NCI-H146 (cell line): Measurements from ENCODE around the gene ABCA1.
"Not testable (repeated sequence)": the region's sequence is repeated elsewhere in the genome, so short reads cannot be mapped to it uniquely, and the experiment has no call there.

Source experiments
- DNase-seq: peaks from one replicate; lab custom pipeline; 2025; lab: John Stamatoyannopoulos, UW

ABCA1 gene

DNA sequence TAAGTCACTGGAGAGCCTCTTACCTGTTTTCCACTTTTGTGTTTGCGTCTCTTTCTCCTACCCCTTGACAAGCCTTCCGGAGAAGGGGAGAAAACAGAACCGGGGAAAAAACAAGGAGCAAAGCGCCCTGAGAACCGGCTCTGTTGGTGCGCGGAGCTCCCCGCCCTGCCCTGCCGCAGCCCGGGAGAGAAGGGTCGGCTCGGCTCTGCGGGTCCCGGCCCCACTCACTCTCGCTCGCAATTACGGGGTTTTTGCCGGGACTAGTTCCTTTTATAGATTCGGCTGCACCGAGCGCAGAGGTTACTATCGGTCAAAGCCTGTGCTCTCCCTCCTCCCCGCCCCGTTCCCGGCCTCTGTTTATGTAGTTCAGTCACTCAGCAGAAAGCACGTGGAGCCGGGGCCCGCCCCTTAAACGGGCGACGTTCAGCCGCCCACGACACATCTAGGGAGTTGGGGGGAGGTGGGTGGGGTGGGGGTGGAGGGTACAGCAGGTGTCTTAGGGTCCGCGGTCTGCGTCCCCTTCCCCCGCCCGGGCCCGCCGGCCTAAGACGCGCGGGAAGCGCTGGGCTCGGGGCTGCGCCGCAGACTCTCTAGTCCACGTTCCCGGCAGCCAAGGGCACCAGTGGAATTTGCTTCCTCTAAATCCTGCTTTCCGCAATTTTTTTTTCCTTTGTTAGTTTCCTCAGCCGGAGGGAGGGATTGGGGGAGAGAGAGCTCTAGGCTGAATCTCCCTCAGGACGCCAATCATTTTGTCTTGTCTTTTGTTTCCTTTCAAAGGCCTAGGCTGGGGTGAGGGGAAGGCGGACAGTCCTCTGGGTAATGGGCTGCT lies at the start of gene ABCA1:
TSS of gene ABCA1 (minus strand) at position 244 of the 829 bp plus-strand sequence. CDS start 24,476 bp downstream, outside the sequence.
- no peak for DNase-seq

DNA sequence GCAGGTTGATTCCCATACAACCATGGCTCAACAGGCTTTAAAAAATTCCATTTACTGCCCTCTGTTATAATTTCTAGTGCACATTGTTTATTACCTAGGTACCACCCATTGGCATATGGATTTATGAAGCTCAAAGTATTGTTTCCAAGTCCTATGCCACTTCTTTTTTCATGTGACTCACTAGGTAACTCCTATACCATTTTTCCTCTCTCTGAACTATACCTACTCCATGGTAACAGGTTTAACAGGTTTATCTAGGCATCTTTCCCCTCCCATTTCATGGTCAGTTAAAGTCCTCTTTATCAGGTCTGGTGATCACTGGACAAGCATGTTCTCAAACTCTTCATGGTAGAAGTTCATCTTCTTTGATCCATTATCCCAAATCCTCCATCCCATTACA lies 49.6 kb upstream of the ABCA1 start:
- DNase-seq: no peak

DNA sequence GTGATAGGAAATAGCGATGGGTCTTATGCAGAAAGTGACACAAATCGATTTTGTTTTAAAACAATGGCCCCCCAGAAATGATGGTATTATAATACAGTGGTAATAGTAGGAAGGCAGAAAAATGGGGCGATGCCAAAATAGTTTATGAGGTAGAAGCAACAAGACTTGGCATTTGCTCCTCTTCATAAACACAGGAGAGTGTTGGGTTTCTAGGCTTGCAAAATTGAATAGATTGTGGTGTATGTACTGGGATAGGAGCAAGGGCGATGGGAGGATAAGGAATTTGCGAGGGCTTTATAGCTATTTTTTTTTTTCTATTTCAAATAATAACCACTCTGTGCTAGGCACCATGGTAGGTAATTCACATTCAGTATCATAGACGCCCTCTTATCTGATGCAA lies 49.2 kb upstream of the ABCA1 start:
- DNase-seq: no peak

GRCh38 chr9:104975966-104976595 lies 48.1 kb upstream of the ABCA1 start:
- DNase-seq: not testable (repeated sequence)

- no peak for DNase-seq
These were observed 46.4 kb upstream of the ABCA1 start for GRCh38 chr9:104974053-104974962.

- no peak for DNase-seq
These were observed 44.4 kb upstream of the ABCA1 start for GRCh38 chr9:104972242-104972866.

DNA sequence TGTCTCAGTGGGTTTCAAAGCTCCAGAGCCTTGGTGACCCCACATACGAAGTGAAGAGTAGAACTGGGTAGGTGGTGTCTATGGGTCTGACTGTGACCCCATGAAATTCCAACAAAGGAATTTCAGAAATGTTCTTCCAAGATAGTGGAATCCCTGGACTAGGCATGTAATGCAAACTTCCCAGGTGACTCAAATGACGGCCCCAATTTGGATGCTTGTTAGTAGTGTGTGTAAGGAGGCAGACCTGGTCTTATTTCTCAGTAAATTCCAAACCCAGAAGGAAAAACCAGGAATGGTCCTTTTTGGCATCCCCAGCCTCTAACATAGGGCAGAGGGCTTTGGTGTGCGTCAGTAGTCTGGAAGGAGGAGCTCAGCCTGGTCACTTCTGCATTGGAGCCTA lies 43.6 kb upstream of the ABCA1 start:
- DNase-seq: no peak

DNA sequence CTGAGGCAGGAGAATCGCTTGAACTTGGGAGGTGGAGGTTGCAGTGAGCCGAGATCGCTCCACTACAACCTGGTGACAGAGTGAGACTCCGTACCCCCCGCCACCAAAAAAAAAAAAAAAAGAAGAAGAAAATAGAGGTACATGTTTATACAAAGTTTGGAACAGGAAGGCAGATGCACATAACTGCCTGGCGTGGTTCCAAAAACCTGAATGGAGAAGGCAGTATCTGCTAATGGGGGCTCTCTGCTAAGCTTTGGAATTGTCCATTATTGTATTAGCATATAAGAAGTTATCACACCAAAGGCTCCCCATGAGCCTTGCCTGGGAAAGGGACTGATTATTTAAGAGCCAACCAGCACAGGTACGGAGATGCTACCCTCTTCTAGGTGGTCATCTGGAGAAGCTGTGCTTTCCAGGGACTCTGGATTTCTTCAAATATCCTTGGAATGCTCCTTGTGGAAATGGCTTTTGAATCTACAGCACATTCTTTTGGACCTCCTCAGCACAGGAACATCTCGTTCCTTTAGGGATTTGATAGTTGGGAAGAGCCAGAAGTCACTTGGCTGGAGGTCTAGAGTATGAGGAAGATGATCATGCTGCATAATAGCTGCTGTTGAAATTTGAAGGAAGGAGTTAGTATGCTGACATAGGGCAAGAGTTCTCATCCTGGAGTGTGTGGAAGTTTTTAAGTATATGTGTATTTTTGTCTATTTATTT lies 42.5 kb upstream of the ABCA1 start:
- DNase-seq: no peak

- no peak for DNase-seq
These were observed 41.2 kb upstream of the ABCA1 start for GRCh38 chr9:104969116-104969515.

GRCh38 chr9:104968025-104968982 lies 40.3 kb upstream of the ABCA1 start:
- peak; percentile 10 for DNase-seq

DNA sequence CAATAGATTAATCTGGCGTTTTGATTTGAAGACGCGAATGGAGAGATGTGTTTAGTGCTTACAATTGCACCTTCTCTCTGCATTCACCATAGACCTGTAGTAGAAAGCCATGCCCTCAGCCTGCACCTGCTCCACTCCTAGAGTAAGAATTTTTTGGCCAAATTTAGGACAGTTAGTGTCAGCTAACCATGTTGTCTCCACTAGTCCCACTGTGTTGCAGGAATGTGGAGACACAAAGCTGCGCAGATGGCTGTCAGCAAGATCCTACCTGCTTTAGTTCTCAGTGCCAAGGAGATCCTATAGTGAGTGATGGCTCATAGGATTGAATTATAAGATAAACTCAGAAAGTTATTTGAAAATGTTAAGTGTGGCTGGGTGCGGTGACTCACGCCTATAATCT lies 35.1 kb upstream of the ABCA1 start:
- DNase-seq: no peak

- DNase-seq: no peak
These were observed 33.9 kb upstream of the ABCA1 start for GRCh38 chr9:104961701-104962359.

- no peak for DNase-seq
These were observed 33.3 kb upstream of the ABCA1 start for GRCh38 chr9:104961238-104961637.

DNA sequence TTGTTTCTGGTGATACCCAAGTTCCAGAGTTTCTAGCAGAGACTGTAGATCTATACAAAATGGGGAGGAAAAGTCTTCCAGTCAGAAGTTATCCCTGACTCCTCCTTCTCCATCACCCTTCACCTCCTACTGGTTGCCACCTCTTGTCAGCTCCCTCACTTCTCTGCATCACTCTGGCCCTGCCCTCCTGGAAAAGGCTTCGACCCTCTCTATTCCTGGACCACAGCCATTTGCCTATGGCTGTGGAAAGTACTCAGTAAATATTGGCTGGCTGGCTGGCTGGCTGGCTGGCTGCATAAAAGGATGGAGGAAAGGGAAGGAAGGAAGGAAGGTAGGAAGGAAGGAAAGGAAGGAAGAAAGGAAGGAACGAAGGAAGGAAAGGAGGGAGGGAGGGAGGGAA lies 32.7 kb upstream of the ABCA1 start:
- no peak for DNase-seq

GRCh38 chr9:104958751-104959150 lies 30.8 kb upstream of the ABCA1 start:
- no peak for DNase-seq

DNA sequence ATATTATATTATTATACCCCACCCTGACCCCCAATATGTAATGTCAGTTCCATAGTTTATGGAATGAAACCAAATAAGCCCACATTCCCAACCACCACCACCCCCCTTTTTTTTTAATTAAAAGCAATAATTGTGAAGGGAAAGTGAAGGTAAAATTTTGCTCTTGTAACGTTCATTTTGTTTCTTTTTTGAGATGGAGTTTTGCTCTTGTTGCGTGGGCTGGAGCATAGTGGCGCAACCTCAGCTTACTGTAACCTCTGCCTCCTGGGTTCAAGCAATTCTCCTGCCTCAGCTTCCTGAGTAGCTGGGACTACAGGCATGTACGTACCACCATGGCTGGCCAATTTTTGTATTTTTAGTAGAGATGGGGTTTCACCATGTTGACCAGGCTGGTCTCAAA lies 30.1 kb upstream of the ABCA1 start:
- DNase-seq: not testable (repeated sequence)

GRCh38 chr9:104951487-104951886 lies 23.5 kb upstream of the ABCA1 start:
- no peak for DNase-seq

DNA sequence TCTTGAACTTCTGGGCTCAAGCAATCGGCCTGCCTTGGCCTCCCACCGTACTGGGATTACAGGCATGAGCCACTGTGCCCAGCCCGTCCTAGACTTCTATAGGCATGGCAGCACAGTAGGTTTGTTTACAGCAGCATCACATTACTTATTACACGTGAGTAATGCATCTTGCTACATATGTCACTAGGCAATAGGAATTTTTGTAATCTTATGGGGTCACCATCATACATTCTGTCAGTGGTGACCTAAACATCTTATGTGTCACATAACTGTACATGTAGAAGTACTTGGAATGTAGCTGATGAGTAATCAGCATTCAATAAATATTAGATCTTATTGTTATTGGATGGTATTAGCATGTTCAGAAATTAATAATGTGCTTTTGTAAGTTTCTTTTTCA lies 22.9 kb upstream of the ABCA1 start:
- DNase-seq: no peak

DNA sequence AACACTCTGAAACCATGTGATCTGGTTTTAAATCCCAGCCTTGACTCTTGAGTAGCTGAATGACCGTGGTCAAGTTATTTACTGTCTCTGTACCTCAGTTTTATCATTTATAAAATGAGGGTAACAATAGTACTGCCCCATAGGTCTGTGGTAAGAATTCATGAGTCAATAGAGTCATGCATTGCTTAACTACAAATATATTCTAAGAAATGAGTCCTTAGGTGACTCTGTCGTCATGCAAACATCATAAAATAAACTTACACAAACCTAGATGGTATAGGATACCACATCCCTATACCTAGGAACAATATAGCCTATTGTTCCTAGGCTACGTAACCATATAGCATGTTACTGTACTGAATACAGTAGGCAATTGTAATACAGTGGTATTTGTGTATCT lies 20.3 kb upstream of the ABCA1 start:
- no peak for DNase-seq

- DNase-seq: no peak
These were observed 16.9 kb upstream of the ABCA1 start for GRCh38 chr9:104944871-104945270.
